H1 (cell line): ENCODE results near the gene TAF8.

Experiments
- CTCF ChIP-seq, 3 experiments: IDR thresholded peaks; 1 replicate in 2 of 3; 2 replicates in 1 of 3; pipeline versions ENCODE4 v1.5.1 to v1.6.1; 2011; ENCODE audit warnings: low read length in 3 of 3, mild to moderate bottlenecking in 3 of 3, inconsistent platforms in 2 of 3, low read depth in 1 of 3, moderate library complexity in 1 of 3; ENCODE audit not compliant: insufficient read depth in 1 of 3; ENCODE audit errors: control extremely low read depth in 1 of 3
- EZH2 ChIP-seq: fragments of 200-600 bp; sonication (generic); IDR thresholded peaks from 2 replicates; pipeline ENCODE4 v1.7.1; 2012; ENCODE audit warnings: low read depth, mild to moderate bottlenecking, moderate library complexity, low read length, inconsistent platforms; ENCODE audit not compliant: severe bottlenecking
- GTF2F1 ChIP-seq: IDR thresholded peaks from 2 replicates; pipeline ENCODE4 v1.6.1; 2012; ENCODE audit warnings: low read depth, low read length, improper control_type of control experiment, borderline replicate concordance
- POLR2A ChIP-seq, 2 experiments: IDR thresholded peaks; 1 replicate in 1 of 2; 2 replicates in 1 of 2; pipeline ENCODE4 v1.6.1; 2011; ENCODE audit warnings: low read depth in 2 of 2, low read length in 2 of 2, mild to moderate bottlenecking in 2 of 2; ENCODE audit errors: control extremely low read depth in 1 of 2
- TAF1 ChIP-seq: IDR thresholded peaks from 2 replicates; pipeline ENCODE4 v1.6.1; 2011; ENCODE audit warnings: mild to moderate bottlenecking, low read depth, low read length
- YY1 ChIP-seq: IDR thresholded peaks from 2 replicates; pipeline ENCODE4 v1.6.1; 2011; ENCODE audit warnings: low read depth, mild to moderate bottlenecking, low read length

GRCh38 chr6:42010909-42011308 is 39.4 kb upstream of the TAF8 start:
- TF ChIP-seq CTCF (IDR thresholded peaks at IDR 0.05; ENCODE audit: control extremely low read depth in 1 of 3, insufficient read depth in 1 of 3, low read depth in 1 of 3, low read length in 3 of 3) (no peak), POLR2A (IDR thresholded peaks at IDR 0.05; ENCODE audit: control extremely low read depth in 1 of 2, low read depth in 2 of 2, low read length in 2 of 2) (no peak), GTF2F1 (no peak), TAF1 (no peak), EZH2 (no peak), YY1 (no peak)
